ENCODE results near the gene CNTN6.

DNA sequence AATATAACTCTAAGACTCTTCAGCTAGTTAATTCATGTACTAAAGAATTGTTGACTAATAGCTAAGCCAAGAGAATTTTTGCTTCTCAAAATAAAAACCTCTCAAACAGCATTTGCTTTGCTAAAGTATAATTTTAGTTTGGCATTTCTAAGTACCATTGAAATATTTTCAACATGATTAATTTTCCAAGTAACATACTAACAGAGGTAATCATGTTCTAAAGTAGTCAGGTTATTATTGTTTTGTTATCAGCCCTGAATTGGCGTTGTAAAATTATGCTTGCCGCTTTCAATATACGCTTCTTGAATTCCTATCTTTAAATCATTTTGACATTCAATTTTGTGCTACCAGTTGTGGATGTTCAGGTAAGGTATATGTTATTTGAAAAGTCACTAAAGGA, 134.3 kb downstream of the CNTN6 start:
- no peak for TF ChIP-seq EP300 (IDR thresholded peaks at IDR 0.05)
- TF ChIP-seq, protein P1, sequence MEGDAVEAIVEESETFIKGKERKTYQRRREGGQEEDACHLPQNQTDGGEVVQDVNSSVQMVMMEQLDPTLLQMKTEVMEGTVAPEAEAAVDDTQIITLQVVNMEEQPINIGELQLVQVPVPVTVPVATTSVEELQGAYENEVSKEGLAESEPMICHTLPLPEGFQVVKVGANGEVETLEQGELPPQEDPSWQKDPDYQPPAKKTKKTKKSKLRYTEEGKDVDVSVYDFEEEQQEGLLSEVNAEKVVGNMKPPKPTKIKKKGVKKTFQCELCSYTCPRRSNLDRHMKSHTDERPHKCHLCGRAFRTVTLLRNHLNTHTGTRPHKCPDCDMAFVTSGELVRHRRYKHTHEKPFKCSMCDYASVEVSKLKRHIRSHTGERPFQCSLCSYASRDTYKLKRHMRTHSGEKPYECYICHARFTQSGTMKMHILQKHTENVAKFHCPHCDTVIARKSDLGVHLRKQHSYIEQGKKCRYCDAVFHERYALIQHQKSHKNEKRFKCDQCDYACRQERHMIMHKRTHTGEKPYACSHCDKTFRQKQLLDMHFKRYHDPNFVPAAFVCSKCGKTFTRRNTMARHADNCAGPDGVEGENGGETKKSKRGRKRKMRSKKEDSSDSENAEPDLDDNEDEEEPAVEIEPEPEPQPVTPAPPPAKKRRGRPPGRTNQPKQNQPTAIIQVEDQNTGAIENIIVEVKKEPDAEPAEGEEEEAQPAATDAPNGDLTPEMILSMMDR (IDR thresholded peaks at IDR 0.05), result no peak
